ENCODE measurements around the gene PSKH1.
"Not testable (repeated sequence)": the region's sequence is repeated elsewhere in the genome, so short reads cannot be mapped to it uniquely, and the experiment has no call there.

The PSKH1 gene

GRCh38 chr16:67892375-67892774 is 679 bp upstream of the PSKH1 start:
- DNase-seq: no peak

GRCh38 chr16:67893743-67894399 is 817 bp downstream of the PSKH1 start:
- no peak for DNase-seq

- DNase-seq: no peak
Observed at GRCh38 chr16:67897231-67897630, 4.2 kb downstream of the PSKH1 start.

DNA sequence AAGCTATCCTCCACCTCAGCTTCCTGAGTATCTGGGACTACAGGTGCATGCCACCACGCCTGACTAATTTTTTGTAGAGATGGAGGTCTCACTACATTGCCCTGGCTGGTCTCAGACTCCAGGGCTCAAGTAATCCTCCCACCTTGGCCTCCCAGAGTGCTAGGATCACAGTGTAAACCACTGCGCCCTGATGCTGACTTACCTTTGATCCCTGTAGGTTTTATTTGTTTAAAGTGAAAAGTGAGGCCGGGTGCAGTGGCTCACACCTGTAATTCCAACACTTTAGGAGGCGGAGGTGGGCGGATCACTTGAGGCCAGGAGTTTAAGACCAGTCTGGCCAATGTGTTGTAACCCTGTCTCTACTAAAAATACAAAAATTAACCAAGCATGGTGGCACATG is 8.7 kb downstream of the PSKH1 start:
- DNase-seq: no peak

- DNase-seq: no peak
Observed at GRCh38 chr16:67902831-67903230, 9.8 kb downstream of the PSKH1 start.

DNA sequence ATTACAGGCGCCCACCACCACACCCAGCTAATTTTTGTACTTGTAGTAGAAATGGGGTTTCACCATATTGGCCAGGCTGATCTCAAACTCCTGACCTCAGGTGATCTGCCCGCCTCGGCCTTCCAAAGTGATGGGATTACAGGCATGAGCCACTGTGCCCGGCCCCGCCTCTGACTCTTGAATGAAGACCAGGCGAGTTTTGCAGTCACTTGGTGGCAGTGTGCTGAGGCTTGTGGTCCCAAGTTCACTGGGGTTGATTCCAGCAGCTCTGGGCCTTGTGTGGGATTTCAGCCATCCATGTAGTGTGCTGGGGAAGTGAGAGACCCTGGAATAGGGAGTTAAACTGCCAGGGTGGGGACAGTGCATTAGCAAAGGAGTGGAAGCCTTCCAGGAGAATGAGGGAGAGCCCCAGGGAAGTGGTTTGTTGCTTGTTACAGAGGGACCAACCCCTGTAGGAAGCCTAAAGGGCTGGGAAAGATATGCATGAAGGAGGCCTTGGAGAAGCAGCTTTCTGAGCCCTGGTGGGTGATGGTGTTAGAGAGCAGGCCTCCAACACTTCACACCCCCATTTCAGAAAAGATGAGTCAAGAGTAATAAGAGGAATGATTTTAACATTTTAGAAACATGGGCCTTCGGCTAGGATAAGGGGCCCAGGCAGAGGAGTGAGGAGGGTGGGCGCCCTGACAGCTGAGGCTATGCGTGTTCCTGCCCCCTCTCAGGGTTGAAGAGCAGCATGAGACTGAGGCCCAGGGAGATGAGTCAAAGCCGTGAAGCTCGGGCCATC is 14.5 kb downstream of the PSKH1 start:
- no peak for DNase-seq

DNA sequence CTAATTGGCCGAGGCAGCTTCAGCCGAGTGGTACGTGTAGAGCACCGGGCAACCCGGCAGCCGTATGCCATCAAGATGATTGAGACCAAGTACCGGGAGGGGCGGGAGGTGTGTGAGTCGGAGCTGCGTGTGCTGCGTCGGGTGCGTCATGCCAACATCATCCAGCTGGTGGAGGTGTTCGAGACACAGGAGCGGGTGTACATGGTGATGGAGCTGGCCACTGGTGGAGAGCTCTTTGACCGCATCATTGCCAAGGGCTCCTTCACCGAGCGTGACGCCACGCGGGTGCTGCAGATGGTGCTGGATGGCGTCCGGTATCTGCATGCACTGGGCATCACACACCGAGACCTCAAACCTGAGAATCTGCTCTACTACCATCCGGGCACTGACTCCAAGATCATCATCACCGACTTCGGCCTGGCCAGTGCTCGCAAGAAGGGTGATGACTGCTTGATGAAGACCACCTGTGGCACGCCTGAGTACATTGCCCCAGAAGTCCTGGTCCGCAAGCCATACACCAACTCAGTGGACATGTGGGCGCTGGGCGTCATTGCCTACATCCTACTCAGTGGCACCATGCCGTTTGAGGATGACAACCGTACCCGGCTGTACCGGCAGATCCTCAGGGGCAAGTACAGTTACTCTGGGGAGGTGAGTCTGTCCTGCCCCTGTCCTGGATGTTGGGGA is 16.1 kb downstream of the PSKH1 start:
- DNase-seq: no peak

DNA sequence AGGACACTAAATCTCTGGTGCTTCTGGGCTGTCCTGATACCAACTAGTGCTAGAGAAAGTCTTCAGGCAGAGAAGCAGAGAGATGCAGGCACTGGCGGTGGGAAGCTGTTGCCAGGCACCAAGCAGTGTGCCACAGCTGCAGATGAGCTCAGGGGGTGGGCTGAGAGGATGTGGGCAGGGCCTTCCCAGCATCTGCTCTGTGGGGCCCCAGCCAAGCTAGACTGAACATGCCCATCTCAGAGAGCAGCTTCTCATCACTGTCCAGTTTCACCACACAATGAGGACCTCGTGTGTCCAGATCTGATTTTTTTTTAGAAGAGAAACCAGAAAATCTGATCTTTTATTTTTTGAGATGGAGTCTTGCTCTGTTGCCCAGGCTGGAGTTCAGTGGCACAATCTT is 17.1 kb downstream of the PSKH1 start:
- DNase-seq: no peak

GRCh38 chr16:67914758-67915495 is 21.9 kb downstream of the PSKH1 start:
- no peak for DNase-seq

- DNase-seq: not testable (repeated sequence)
Observed at GRCh38 chr16:67915496-67915769, 22.4 kb downstream of the PSKH1 start.

- DNase-seq: no peak
Observed at GRCh38 chr16:67915831-67916723, 23.0 kb downstream of the PSKH1 start.

DNA sequence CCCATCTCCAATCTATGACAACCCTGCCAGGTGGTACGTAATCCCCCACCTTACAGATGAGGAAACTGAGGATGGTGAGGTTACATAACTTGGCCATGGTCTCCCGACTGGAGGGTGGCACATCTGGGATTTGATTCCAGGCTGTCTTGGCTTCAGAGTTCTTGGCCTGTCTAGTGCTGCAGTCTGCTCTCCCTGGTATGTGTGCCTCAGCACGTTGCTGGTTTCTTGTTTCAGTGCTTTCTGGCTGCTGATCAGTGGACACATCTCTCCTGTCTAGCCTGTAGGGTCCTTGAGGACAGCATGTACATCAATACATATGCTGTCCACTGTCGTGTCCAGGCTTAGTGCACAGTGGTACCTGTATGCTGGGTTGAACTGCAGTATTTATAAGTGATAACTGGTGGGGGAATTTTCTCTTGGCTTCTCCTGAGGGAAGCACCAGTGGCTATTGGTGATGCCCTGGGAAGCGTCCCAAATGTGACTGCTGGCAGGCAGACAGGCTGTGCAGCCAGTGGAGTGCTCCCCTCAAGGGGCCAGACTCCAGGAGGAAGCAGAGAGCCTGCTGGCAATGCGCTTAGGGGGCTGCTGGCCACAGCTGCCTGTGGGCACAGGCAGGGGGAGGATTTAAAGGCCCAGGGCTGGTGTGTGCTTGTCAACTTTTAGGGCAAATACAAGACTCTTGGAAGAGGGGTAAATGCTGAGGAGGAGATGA is 24.2 kb downstream of the PSKH1 start:
- DNase-seq: no peak

- no peak for DNase-seq
Observed at GRCh38 chr16:67917852-67918236, 24.8 kb downstream of the PSKH1 start.

GRCh38 chr16:67919622-67920221 is 26.7 kb downstream of the PSKH1 start:
- no peak for DNase-seq

DNA sequence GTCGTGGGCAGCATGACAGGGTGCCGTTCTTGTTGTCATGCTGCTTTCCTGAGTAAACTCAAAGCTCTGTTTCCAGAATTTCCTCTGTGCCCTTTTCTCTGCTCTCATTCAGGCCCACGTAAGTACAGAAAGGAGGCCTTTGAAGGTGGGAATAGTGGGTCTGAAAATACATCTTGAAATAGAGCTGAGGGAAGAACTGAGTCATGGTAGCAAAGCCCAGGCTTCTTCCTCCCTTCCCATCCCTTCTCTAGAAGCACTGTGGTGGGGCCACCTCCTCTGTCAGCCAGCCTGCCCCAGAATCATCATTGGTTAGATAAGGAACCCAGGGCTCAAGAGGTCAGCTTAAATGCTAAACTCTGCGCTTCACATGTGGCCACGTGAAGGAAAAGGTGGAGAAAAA is 29.2 kb downstream of the PSKH1 start:
- DNase-seq: no peak

GRCh38 chr16:67922740-67923139 is 29.7 kb downstream of the PSKH1 start:
- no peak for DNase-seq

DNA sequence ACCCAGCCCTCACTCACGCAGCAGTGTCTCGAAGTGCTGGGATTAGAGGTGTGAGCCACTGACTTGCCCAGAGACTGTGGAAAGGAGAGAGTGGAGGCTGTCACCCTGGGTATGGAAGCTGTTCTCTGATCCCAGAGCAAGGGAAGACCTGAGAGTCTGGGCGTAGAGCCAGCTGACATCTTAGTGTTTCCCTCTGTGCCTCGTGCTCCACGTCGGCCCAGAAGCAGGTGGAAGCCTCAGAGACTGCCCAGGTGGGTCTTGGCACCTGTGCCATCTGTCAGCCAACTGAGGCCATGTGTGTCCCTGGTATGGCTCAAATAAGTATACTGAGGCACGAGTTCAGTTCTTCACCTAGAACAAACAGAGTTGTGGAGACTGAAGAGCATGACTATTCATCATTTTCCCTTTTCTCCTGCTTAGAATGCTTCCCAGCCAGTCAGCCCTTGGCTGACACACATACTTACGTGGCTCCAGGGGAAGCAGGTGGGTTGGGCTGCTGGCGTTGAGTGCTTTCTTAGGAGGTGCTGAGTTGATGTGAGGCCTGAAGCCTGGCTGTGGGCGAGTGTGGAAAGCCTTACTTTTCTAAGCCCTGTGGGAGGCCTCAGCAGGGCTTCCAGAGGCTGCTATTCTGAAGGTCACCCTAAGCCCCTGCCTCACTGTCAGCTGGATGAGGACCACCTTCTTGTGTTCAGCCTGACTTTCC is 30.5 kb downstream of the PSKH1 start:
- no peak for DNase-seq

DNA sequence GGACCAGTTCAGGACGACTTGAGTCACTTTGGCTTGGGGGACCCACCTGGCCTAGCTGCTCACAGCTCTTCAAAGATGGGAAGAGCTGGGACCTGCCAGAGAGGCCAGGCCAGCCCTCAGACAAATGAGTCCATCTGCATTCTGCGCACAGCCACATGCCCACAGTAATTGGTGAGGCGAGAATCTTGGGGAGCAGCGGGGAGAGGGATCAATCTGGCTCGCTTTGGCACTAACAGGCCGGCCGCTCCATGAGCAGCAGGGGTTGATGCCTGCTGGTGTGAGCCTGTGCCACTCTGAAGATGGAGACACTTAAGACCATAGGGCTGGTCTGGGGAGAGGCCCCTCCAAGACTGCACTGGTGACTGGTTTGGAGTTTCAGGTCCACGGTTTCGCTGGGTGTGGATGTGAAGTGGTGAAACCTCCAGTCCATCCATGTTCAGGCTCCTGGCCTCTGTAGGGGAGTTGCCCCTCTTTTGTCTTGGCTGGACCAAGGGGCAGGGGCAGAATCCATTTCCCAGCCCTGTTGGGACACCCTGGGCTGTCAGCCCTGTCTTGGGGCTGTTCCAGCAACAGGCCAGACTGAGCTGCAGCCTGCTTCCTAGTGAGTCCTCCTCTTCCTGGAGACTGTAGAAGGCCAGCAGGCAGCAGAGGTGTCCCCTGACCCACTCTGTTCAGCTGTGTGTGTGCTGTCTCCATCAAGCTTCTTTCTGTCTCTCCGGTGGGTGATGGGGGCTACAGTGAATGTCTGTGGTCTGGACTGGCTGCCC is 31.3 kb downstream of the PSKH1 start:
- no peak for DNase-seq

DNA sequence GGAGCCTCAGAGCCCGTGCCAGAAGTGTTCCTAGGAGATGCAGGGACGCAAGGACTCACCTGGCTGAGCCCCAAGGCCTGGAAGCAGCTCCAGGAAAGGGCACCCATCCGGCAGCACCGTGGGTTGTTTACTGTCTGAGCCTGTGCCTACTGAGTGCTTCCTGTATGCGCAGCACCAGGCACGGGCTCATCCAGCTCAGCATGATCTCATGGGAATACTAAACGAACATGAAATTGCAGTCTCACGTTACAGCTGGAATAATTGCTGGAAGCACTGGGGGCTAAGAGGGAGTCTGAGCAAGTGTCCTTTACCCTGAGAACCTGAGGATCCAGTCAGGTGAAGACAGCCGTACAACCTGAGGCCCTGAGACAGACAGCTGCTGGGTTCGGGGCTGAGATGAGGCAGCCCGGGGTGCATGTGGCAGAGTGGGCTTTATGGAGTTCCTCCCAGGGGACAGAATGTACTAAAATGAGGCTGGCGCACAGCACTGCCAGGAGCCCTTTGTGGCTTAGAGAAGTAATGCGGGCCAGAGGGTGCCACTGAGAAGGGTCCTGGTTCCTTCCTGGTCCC is 33.2 kb downstream of the PSKH1 start:
- no peak for DNase-seq
